Measurements from ENCODE around the gene ALKBH2. TPM values are rescaled to one million over a fixed set of nuclear protein-coding genes. Genes with fewer than 3 reads are reported as not detected.

Gene ALKBH2
- total RNA-seq, 1 donor = 22.4 TPM

DNA sequence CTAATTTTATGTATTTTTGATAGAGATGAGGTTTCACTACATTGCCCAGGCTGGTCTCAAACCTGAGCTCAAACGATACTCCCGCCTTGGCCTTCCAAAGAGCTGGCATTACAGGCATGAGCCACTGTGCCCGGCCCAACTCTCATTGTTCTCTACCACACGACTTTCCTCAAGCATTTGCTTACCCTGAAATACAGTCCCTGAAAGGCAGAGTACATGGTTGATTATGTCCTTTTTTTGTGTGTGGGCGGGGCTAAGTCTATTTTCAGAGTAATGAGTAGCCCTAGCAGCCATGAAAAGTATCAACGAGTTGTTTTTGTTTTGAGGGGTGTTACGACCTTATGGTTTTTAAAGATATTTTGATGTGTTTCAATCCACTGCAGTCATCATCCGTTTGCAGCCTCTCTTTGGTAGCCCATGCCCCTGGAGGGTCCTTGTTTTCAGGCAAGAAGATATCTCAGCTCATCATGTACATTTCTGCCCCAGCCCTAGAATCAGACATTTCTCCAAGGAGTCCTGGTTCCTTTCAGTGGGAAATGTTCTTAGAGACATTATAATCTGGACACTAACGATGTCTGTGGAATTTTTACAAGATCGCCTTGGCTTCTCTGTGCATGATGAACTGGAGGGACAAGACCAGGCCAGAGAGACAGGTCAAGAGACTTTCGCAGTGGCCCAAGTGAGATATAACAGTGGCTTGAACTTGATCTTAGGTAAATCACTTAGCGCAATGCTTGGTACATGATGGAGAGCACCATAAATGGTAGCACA lies 31.8 kb upstream of the ALKBH2 start:
- Histone ChIP-seq H2AFZ (ENCODE audit: low read length) (no peak overlapping the region), H3K4me2 (ENCODE audit: insufficient read depth, low read length) (no peak overlapping the region), H3K27me3 (ENCODE audit: insufficient read depth, low read length) (no peaks in the 10 kb centered on the region), H4K20me1 (ENCODE audit: insufficient read depth, low read length) (no peaks in the 10 kb centered on the region), H3K36me3 (ENCODE audit: insufficient read depth, low read length) (no peaks in the 10 kb centered on the region), H3K4me1 (ENCODE audit: insufficient read depth, low read length) (no peaks in the 10 kb centered on the region), H3K27ac (ENCODE audit: low read depth, low read length) (no peak overlapping the region), H3K9me3 (ENCODE audit: low read depth, low read length) (no peaks in the 10 kb centered on the region), H3K79me2 (ENCODE audit: insufficient read depth, low read length) (no peaks in the 10 kb centered on the region), H3K4me3 (ENCODE audit: insufficient read depth, low read length) (no peak overlapping the region)
- TF ChIP-seq, protein P1, sequence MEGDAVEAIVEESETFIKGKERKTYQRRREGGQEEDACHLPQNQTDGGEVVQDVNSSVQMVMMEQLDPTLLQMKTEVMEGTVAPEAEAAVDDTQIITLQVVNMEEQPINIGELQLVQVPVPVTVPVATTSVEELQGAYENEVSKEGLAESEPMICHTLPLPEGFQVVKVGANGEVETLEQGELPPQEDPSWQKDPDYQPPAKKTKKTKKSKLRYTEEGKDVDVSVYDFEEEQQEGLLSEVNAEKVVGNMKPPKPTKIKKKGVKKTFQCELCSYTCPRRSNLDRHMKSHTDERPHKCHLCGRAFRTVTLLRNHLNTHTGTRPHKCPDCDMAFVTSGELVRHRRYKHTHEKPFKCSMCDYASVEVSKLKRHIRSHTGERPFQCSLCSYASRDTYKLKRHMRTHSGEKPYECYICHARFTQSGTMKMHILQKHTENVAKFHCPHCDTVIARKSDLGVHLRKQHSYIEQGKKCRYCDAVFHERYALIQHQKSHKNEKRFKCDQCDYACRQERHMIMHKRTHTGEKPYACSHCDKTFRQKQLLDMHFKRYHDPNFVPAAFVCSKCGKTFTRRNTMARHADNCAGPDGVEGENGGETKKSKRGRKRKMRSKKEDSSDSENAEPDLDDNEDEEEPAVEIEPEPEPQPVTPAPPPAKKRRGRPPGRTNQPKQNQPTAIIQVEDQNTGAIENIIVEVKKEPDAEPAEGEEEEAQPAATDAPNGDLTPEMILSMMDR (IDR thresholded peaks at IDR 0.05; ENCODE audit: extremely low read depth, low read depth, low read length) = no peak
- no peak for DNase-seq (ENCODE audit: insufficient read length, low spot score, missing footprints)

DNA sequence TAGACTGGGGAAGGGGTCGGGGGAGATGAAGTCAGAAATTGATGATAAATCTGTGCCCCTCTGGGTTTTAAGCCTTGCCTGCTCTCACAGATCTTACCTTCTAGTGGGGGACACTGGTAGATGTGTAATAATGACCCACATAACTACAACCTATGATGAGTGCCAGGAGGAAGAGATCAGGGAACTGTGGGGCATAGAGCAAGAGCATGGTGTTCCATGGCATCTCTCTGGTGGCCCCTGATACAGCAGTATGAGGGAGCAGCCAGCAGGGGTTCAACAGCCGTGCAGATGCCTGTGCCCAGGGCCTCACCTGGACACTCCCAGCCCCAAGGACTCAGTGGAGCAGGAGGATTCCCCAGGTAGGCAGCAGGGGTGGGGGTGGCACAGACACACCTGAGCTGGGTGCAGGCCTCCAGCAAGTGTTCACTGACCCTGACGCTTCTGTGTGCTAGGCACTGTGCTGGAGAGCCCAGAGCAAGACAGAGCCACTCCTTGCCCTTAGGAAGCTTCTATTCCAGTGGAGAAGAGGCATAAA lies 28.1 kb upstream of the ALKBH2 start:
- Histone ChIP-seq H3K4me2 (ENCODE audit: insufficient read depth, low read length) (no peak overlapping the region), H3K4me3 (ENCODE audit: insufficient read depth, low read length) (no peak overlapping the region), H3K4me1 (ENCODE audit: insufficient read depth, low read length) (no peaks in the 10 kb centered on the region), H2AFZ (ENCODE audit: low read length) (no peak overlapping the region), H3K79me2 (ENCODE audit: insufficient read depth, low read length) (no peaks in the 10 kb centered on the region), H3K27me3 (ENCODE audit: insufficient read depth, low read length) (no peaks in the 10 kb centered on the region), H3K9me3 (ENCODE audit: low read depth, low read length) (no peaks in the 10 kb centered on the region), H4K20me1 (ENCODE audit: insufficient read depth, low read length) (no peaks in the 10 kb centered on the region), H3K36me3 (ENCODE audit: insufficient read depth, low read length) (no peaks in the 10 kb centered on the region), H3K27ac (ENCODE audit: low read depth, low read length) (no peak overlapping the region)
- no peak for DNase-seq (ENCODE audit: insufficient read length, low spot score, missing footprints)
- TF ChIP-seq, protein P1 (IDR thresholded peaks at IDR 0.05; ENCODE audit: extremely low read depth, low read depth, low read length) = no peak

DNA sequence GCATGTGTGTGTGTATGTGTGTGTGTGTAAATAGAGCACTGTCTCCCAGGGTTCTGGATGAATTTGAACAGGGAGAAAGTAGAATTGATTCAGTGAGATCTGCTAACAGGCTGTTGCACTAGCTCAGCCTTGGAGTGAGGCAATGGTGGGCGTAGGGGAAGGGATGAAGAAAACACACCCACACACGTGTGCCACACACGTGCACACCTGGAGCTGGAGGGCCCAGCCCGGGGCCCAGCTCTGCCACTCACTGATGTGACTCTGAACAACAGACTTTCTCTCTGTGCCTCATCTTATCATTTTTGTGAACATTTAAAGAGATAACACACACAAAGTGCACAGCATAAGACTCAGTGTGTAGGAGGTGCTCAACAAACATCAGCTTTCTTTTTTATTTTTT lies 27.3 kb upstream of the ALKBH2 start:
- Histone ChIP-seq H3K4me3 (ENCODE audit: insufficient read depth, low read length) (no peak overlapping the region), H3K9me3 (ENCODE audit: low read depth, low read length) (no peaks in the 10 kb centered on the region), H3K27me3 (ENCODE audit: insufficient read depth, low read length) (no peaks in the 10 kb centered on the region), H4K20me1 (ENCODE audit: insufficient read depth, low read length) (no peaks in the 10 kb centered on the region), H3K36me3 (ENCODE audit: insufficient read depth, low read length) (no peaks in the 10 kb centered on the region), H2AFZ (ENCODE audit: low read length) (no peak overlapping the region), H3K4me2 (ENCODE audit: insufficient read depth, low read length) (no peak overlapping the region), H3K27ac (ENCODE audit: low read depth, low read length) (no peak overlapping the region), H3K79me2 (ENCODE audit: insufficient read depth, low read length) (no peaks in the 10 kb centered on the region), H3K4me1 (ENCODE audit: insufficient read depth, low read length) (no peaks in the 10 kb centered on the region)
- no peak for DNase-seq (ENCODE audit: insufficient read length, low spot score, missing footprints)
- TF ChIP-seq, protein P1 (IDR thresholded peaks at IDR 0.05; ENCODE audit: extremely low read depth, low read depth, low read length) = no peak

DNA sequence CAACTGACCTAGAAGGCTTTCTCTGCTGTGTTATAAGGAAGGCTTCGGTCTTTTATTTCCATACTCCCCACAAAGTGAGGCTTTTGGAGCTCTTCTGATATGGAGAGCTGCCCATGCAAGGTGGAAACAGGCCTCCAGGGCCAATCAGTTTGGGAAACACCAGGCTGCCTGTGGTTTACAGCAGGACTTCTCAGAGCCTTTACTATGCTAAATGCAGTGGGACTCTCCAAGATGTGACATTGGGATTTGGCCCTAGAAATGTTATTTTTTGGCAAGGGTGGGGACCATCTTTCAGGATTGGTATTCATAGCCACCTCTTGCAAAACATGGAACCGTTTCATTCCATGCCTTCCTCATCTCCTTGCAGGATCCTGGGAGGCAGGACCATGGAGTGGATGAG lies 26.8 kb upstream of the ALKBH2 start:
- Histone ChIP-seq H3K4me1 (ENCODE audit: insufficient read depth, low read length) (no peaks in the 10 kb centered on the region), H3K9me3 (ENCODE audit: low read depth, low read length) (no peaks in the 10 kb centered on the region), H3K27ac (ENCODE audit: low read depth, low read length) (no peak overlapping the region), H3K79me2 (ENCODE audit: insufficient read depth, low read length) (no peaks in the 10 kb centered on the region), H3K4me3 (ENCODE audit: insufficient read depth, low read length) (no peak overlapping the region), H2AFZ (ENCODE audit: low read length) (no peak overlapping the region), H3K36me3 (ENCODE audit: insufficient read depth, low read length) (no peaks in the 10 kb centered on the region), H3K4me2 (ENCODE audit: insufficient read depth, low read length) (no peak overlapping the region), H3K27me3 (ENCODE audit: insufficient read depth, low read length) (no peaks in the 10 kb centered on the region), H4K20me1 (ENCODE audit: insufficient read depth, low read length) (no peaks in the 10 kb centered on the region)
- DNase-seq (ENCODE audit: insufficient read length, low spot score, missing footprints) = no peak
- TF ChIP-seq, protein P1 (IDR thresholded peaks at IDR 0.05; ENCODE audit: extremely low read depth, low read depth, low read length) = no peak
